NCI-H2196 treated with DMSO at 0.1 percent for 48 hours (cell line): ENCODE results near the gene APOL4.
"Not testable (repeated sequence)": the region's sequence is repeated elsewhere in the genome, so short reads cannot be mapped to it uniquely, and the experiment has no call there.

ENCODE experiments used
- DNase-seq: peaks from one replicate; lab custom pipeline; 2025; ENCODE audit not compliant: unreplicated experiment; lab: John Stamatoyannopoulos, UW

The APOL4 gene

DNA sequence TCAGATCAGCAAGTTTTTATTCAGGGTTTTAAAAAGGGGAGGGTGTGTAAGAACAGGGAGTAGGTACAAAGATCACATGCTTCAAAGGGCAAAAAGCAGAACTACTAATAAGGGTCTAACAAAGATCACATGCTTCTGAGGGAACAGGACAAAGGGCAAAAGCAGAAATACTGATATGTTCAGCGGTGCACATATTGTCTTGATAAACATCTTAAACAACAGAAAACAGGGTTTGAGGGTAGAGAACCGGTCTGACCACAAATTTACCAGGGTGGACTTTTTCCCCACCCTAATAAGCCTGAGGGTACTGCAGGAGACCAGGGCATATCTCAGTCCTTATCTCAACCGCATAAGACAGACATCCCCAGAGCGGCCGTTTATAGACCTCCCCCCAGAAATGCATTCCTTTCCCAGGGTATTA is 7.9 kb upstream of the APOL4 start:
- not testable (repeated sequence) for DNase-seq

DNA sequence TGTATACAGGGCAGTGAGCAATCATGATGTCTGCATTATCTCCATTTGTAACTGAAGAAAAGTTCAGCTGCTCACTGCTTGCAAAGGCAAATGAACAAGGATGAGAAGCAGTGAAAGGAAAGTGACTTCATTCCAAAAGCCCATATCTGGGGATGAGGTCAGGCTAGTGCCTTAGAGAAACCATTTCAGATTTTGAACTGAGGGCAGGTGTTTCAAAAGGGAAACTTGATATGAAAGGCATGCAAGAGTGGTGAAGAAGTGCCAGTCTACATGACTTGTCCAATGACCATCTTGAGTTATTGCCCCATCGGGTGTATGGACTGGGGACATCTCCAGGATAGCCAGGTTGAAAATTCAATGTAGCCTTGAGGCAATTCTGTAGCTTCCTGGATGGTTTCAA is 7.3 kb upstream of the APOL4 start:
- no peak for DNase-seq

GRCh38 chr22:36208162-36208765 is 6.7 kb upstream of the APOL4 start:
- no peak for DNase-seq

DNA sequence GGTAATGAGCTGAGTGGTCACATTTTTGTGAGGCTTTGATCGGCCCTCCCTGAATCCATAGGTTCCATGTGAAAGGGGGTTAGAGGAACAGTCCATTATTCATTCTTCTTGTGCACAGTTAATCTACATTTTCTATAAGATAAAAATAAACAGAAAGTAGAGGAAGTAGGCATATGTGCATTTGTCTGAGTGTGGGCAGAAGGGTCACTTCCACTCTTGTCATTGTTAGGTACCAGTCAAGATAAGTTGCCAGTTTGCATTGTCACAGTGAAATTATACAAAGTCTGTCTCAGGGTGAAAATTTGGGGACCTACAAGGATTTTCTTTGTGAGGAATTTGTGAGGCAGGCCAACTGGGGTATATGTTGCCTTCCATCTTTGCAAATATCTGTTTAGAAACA is 4.6 kb upstream of the APOL4 start:
- DNase-seq = no peak

GRCh38 chr22:36205573-36205972 is 4.0 kb upstream of the APOL4 start:
- DNase-seq = not testable (repeated sequence)

DNA sequence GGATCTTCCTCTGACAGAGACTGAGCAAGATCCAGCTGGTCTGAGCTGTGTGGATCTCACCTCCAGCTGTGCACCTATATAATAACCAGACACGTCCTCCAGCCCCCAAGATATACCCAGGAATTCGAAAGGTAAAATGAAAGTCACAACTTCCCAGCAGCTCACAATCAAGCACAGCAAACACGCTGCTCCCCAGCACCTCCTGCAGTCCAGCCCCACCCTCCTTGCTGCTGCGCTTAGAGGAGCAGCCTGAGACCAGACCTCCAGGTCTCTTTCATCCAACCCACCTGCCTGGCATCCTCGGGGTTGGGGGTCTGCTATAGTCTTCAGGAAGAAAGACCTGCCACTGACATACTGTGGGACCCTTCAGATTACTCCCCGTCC is 3.0 kb upstream of the APOL4 start:
- DNase-seq = no peak

- no peak for DNase-seq
Observed at GRCh38 chr22:36204001-36204631, 2.5 kb upstream of the APOL4 start.

DNA sequence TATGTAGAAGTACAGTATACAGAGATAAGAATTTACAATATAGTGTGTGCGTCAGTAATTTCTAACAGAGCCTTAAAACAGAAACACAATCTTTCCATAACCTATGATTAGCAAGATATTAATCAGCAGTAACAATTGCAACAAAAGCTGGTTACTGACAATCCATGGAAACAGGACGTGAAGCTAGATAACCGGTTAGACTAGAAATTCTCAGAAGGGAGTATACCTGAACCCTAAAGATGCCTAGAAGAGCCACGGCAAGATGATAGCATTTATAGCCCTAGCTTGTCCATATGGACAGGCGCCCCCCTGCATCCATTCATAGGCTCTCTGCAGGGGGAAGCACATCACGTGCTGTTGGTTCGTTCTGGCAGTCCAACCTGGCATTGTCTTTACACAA is 1.8 kb upstream of the APOL4 start:
- not testable (repeated sequence) for DNase-seq

DNA sequence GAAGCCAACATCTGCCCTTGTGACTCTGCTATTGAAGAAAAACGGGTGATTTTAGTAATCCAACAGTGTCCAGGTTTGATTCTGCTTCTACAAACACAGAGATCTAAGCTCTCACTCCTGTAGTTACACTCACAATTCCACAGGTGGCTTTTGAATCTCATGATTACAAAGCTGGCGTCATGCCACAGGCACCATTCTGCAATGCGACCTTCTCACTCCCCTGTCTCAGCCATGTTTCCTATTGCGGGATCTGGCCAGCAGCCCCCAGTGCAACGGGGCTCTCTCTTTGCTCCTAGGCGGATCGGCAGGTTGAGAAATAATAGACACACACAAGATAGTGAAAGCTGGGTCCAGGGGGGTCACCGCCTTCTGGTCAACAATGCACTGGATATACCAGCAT is 1.3 kb upstream of the APOL4 start:
- not testable (repeated sequence) for DNase-seq

- not testable (repeated sequence) for DNase-seq
Observed at GRCh38 chr22:36201025-36201424, 584 bp downstream of the APOL4 start.

GRCh38 chr22:36199001-36199551 is 2.5 kb downstream of the APOL4 start:
- no peak for DNase-seq

DNA sequence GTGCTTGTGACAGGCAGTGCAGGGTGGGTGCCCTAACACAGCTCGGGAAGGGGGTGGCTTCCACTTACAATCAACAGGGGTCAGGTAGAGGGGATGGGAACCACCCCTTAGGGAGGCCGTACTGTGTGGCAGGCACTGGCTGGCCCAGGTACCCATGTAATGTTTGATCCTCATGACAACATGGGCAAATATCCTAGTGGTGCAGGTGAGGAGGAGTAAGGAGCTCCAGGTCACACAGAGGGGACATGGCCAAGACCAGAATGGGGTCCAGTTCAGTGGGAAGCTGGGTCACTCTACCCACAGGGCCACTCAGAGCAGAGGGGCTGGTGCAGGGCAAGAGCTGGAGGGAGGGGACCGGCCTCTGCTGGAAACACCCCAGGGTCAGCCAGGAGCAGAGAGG is 3.1 kb downstream of the APOL4 start:
- no peak for DNase-seq

GRCh38 chr22:36197514-36198146 is 4.0 kb downstream of the APOL4 start:
- no peak for DNase-seq

DNA sequence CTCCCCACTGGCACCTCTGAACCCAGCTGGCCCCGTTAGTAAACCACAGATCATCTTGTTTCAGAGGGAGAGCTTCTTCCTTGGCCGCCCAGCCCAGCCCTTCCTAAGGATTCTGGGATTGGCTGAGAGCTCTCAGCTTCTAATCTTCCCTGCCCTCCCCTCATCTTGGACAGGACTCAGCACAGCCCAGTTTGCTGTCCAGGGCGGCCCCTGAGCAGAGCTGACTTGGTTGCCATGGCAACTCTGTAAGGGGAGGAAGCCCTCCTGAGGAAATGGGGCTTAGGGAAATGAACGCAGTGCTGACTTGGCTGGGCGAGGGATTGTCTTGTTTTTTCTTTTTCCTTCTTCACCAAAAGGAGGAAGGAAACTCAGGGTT is 4.6 kb downstream of the APOL4 start:
- DNase-seq = no peak

GRCh38 chr22:36196254-36197064 is 5.2 kb downstream of the APOL4 start:
- no peak for DNase-seq

DNA sequence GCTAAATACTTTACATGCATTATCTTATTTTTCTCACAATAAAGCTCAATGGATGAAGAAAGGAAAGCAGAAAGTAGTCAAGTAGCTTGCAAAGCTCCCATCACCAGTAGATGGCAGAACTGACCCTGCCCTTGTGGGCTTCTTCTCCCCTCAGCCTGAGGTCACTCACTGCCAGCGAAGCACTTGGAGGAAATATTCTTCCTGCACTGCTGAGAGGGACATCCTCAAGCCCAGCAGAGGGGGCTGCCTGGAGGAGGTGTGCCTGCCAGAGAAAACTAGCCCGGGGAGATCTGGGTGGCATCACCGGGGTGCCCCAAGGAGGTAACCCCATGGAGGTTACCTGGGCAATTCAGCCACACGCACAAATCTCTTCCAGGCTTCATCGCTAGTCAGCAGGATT is 6.6 kb downstream of the APOL4 start:
- no peak for DNase-seq

DNA sequence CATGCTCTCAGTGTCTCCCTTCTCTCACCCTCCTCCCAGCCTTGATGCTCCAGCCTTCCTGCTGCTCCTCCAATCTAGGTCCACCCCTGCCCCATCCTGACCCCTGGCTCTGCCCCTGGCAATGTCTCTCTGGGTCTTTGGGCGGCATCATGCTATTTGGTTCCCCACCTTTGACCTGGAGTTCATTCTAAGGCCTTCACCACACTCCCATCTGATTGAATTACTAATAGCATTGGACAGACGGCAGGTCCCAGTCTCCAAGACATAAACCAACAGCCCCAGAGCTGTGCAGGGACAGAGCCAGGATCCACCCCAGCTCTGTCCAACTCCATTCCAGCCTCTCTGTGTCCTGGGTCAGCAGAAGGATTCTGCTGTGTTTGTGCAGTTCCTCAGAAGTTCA is 7.2 kb downstream of the APOL4 start:
- no peak for DNase-seq

DNA sequence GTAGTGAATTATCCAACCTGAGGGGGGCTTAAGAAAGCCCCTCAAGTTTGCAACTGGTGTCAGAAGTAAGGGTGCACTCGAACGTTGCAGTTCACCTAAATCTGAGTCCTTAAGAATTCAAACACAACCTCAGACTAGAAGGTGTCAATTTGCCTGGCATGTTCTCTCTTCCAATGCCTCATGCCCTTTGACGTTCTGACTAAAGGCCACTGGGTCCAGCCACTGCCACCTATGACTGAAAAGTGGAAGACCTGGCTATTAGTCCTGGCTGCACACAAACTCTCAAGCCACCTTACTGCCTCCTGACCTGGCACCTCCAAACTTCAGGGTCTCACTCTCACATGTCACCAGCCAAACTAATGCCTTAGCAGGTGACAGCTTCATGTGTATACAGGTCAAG is 8.0 kb downstream of the APOL4 start:
- DNase-seq = no peak

- DNase-seq = no peak
Observed at GRCh38 chr22:36193171-36193570, 8.4 kb downstream of the APOL4 start.

DNA sequence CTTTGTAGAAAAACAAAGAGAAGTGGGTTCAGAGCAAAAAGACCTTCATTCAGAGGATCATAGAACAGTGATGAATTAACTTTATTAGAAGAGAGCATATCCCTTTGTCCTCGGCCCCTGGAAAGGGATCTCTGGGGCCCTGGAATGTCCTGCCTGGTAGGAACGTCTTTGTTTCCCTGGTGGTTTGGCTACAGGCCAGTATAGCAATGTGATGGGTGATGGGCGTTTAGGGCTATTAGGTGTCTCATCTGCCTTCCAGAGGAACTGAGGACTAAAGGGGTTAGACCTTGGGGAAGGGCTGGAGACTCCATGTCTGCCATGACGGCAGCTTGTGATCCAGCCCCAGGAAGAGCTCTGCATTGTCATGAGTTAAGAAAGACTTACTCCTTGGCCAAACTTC is 9.1 kb downstream of the APOL4 start:
- DNase-seq = no peak

- no peak for DNase-seq
Observed at GRCh38 chr22:36191106-36191836, 10.3 kb downstream of the APOL4 start.
